PC-9 (cell line): ENCODE results near the gene SLC35E4.

Experiments used
- CTCF ChIP-seq: fragments of 200-600 bp; sonication (generic); conservative IDR thresholded peaks from 2 replicates; pipeline ENCODE4 v1.6.1; 2017; ENCODE audit warnings: mixed run types, antibody characterized with exemption, mild to moderate bottlenecking, moderate library complexity
- EZH2 ChIP-seq: fragments of 200-600 bp; sonication (generic); IDR thresholded peaks from 2 replicates; pipeline ENCODE4 v1.8.0; 2017; ENCODE audit warnings: antibody characterized with exemption, low read depth

DNA sequence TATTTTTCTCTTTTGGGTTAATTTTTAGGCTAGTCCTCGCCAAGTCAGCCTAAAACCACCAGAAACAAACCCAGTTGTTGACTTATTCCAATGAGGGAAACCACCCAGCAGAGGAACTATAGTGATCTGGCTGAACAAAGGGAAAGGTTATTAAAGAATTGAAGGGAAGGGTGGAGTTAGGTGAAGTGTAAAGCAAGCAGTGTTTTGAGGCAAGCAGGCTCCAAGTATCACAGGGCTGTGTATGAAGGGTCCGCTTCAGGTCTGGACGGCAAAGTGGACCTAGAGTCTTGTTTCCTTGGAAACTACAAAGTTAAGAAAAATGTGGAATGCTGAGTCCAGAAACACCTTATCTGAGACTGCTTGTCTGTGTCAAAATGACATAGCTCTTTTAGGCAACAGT lies 31.8 kb upstream of the SLC35E4 start:
- no peak for TF ChIP-seq CTCF
- no peak for TF ChIP-seq EZH2
